BJ (cell line): Measurements from ENCODE around the gene DAGLB. TPM values are rescaled to one million over a fixed set of nuclear protein-coding genes. Genes with fewer than 3 reads are reported as not detected.

Experiments
- CTCF ChIA-PET: fragments of 350-600 bp; formaldehyde crosslinking; extraction: SDS; loops from one replicate; lab custom pipeline; 2021; ENCODE audit warnings: antibody characterized with exemption, inconsistent platforms; lab: Yijun Ruan, JAX
- POLR2A ChIA-PET: fragments of 300-600 bp; sonication (Branson Sonifier 250); formaldehyde crosslinking; extraction: SDS; loops from one replicate; lab custom pipeline; 2021; ENCODE audit warnings: antibody characterized with exemption; lab: Charles Lee
- DNase-seq: peaks from one replicate; pipeline ENCODE4 v3.0.0-alpha.2; 2011; ENCODE audit warnings: low read depth
- H3K27me3 ChIP-seq: 2 replicates; pipeline ENCODE4 v1.6.0; 2011; ENCODE audit warnings: low read length; ENCODE audit not compliant: control insufficient read depth, insufficient read depth
- H3K36me3 ChIP-seq: 2 replicates; pipeline ENCODE4 v1.5.1; 2011; ENCODE audit warnings: low read length; ENCODE audit not compliant: control insufficient read depth, insufficient read depth
- H3K4me3 ChIP-seq: 2 replicates; pipeline ENCODE4 v1.5.1; 2011; ENCODE audit warnings: low read depth, mild to moderate bottlenecking, control low read depth, low read length
- CTCF ChIP-seq: IDR thresholded peaks from 2 replicates; pipeline ENCODE4 v1.5.1; 2011; ENCODE audit warnings: low read depth, mild to moderate bottlenecking, control low read depth, inconsistent platforms, low read length, moderate library complexity; ENCODE audit not compliant: insufficient read depth
- polyA minus RNA-seq: library from RNA; depleted of rRNA, polyadenylated mRNA; stranded (reverse); fragments of >200 nt; gene quantifications from 2 replicates; pipeline ENCODE4 v1.2.3, GENCODE V29; 2011; rRNA and poly(A)+ RNA removed
- polyA plus RNA-seq: library from polyadenylated mRNA; depleted of rRNA; stranded (reverse); fragments of >200 nt; gene quantifications from 2 replicates; pipeline ENCODE4 v1.2.3, GENCODE V29; 2011; rRNA removed

DAGLB gene, protein sequence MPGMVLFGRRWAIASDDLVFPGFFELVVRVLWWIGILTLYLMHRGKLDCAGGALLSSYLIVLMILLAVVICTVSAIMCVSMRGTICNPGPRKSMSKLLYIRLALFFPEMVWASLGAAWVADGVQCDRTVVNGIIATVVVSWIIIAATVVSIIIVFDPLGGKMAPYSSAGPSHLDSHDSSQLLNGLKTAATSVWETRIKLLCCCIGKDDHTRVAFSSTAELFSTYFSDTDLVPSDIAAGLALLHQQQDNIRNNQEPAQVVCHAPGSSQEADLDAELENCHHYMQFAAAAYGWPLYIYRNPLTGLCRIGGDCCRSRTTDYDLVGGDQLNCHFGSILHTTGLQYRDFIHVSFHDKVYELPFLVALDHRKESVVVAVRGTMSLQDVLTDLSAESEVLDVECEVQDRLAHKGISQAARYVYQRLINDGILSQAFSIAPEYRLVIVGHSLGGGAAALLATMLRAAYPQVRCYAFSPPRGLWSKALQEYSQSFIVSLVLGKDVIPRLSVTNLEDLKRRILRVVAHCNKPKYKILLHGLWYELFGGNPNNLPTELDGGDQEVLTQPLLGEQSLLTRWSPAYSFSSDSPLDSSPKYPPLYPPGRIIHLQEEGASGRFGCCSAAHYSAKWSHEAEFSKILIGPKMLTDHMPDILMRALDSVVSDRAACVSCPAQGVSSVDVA
- polyA plus RNA-seq: 32.7 and 40.5 TPM in 2 replicates
- 25.4 and 40.3 TPM in 2 replicates for polyA minus RNA-seq

GRCh38 chr7:6447581-6448199 is at the start of gene DAGLB:
Gene DAGLB, minus strand, starts transcription at chr7:6447954. Its CDS starts 112 bp downstream, at chr7:6447842.
- POLR2A ChIA-PET: interaction anchor here (0.5 kb wide), 1 partner anchor 62 kb away, joined by 4 read pairs; no protein-coding TSS in a partner anchor
- H3K4me3 ChIP-seq: peak within 1 kb of the TSS; percentile 100
- CTCF ChIA-PET: interaction anchor here (1.8 kb wide), 1 partner anchor 15 kb away, joined by 4 read pairs; no protein-coding TSS in a partner anchor
- no peaks in the 10 kb centered on the region for H3K27me3 ChIP-seq
- DNase-seq: peak; percentile 50
- peaks cover 6% of the 10 kb centered on the region for H3K36me3 ChIP-seq
- no peak for TF ChIP-seq CTCF

DNA sequence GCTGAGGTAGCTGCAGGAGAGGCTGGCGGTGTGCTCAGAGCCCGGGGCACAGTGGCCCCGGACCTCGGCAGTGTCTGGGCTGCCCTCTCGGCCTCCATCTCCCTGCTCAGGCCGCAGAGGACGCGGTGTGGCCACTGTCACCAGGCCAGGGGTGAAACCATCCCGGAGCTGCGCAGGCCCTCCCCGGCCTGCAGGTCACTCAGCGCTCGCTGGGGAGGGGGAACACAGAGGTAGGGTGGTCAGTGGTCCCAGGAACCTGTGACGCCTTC is 49.8 kb upstream of the DAGLB start:
- DNase-seq: no peak
- H3K36me3 ChIP-seq: no peaks in the 10 kb centered on the region
- H3K27me3 ChIP-seq: peaks cover 6% of the 10 kb centered on the region
- TF ChIP-seq CTCF: no peak
- H3K4me3 ChIP-seq: no peak overlapping the region
- CTCF ChIA-PET: no interaction called here
- POLR2A ChIA-PET: no interaction called here

DNA sequence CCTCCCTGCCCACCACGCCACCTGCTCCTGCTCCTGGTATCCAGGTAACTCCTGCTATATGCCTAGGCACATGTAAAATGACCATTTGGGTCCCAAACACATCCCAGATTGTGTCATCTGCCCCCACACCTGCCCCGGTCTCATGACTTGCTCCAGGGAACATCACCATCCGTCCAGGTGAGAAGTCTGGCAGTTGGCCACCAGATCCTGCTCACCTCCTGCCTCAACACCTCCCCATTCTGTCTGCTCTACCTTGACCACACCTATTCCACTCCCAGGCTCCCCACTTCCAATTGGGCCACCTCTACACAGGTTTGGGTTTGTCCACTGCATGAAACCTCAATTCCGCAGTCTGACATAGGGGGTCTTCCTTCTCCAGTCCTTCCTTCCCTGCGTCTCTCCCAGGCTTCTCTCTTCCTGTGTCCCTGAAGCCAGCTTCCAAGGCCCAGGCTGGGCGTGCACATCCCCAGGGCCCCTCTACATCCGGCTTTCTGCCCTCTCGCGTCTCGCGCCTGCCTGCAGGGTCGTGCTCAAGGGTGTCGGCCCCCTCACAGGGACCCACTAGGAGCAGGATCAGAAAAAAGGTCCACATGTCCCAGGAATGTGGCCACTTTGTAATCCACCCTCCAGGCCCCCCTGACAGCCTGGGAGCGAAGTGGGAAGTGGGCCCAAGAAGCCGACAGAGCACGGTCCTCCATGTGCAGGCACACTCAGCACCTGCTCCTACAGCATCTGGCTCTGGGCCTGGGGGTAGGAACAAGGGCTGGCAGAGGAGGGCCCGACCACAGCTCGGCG is 49.3 kb upstream of the DAGLB start:
- CTCF ChIA-PET: interaction anchor here (2.6 kb wide), 1 partner anchor 19 kb away, joined by 7 read pairs; no protein-coding TSS in a partner anchor
- POLR2A ChIA-PET: no interaction called here

GRCh38 chr7:6495597-6496262 is 48.0 kb upstream of the DAGLB start:
- CTCF ChIA-PET: interaction anchor here (2.6 kb wide), 1 partner anchor 21 kb away, joined by 7 read pairs; no protein-coding TSS in a partner anchor
- TF ChIP-seq CTCF: no peak
- Histone ChIP-seq H3K27me3 (peaks cover 7% of the 10 kb centered on the region), H3K4me3 (no peak overlapping the region), H3K36me3 (no peaks in the 10 kb centered on the region)
- POLR2A ChIA-PET: no interaction called here
- no peak for DNase-seq

More for the DNA sequence above, 49.3 kb upstream of the DAGLB start:
- TF ChIP-seq CTCF: no peak
- Histone ChIP-seq H3K27me3 (peaks cover 7% of the 10 kb centered on the region), H3K4me3 (no peak overlapping the region), H3K36me3 (no peaks in the 10 kb centered on the region)
- no peak for DNase-seq
